Measurements from ENCODE around the gene MYO7B. TPM values are rescaled to one million over a fixed set of nuclear protein-coding genes. Genes with fewer than 3 reads are reported as not detected.

The MYO7B gene
- total RNA-seq, result 1 to 10 TPM in 1 of 2 experiments, under 1 TPM in 1; 0.65 to 1.2 TPM

GRCh38 chr2:127535422-127535901, at the start of gene MYO7B:
Gene MYO7B, plus strand, starts transcription at chr2:127535683. Its CDS starts 24,040 bp downstream, at chr2:127559723.
- Mint-ChIP-seq H3K27ac (no peak within 1 kb of the TSS), H3K4me3 (no peak within 1 kb of the TSS)

GRCh38 chr2:127485694-127486071, 49.8 kb upstream of the MYO7B start:
- intact Hi-C loops (cut with micrococcal nuclease), result loop anchor here (10.0 kb wide), 1 partner anchor 161 kb away; no protein-coding TSS in a partner anchor
- Mint-ChIP-seq H3K27ac (peak overlapping the region; percentile 73), H3K36me3 (ENCODE audit: low read depth) (peaks cover 39% of the 10 kb centered on the region), H3K4me3 (no peak overlapping the region), H3K9me3 (no peaks in the 10 kb centered on the region), H3K27me3 (no peaks in the 10 kb centered on the region), H3K4me1 (ENCODE audit: low read depth) (peaks cover 32% of the 10 kb centered on the region)
- CTCF ChIA-PET, result interaction anchor here (1.0 to 1.6 kb wide), 3 partner anchors 9 to 198 kb away, joined by 3 read pairs; no protein-coding TSS in a partner anchor
- no peak for TF ChIP-seq CTCF (IDR thresholded peaks at IDR 0.05)
- ATAC-seq (peak; percentile 65), DNase-seq (no peak)
- POLR2A ChIA-PET, result no interaction called here

More at GRCh38 chr2:127535422-127535901, at the start of gene MYO7B:
- Mint-ChIP-seq H3K4me1 (ENCODE audit: low read depth) (no peaks in the 10 kb centered on the region), H3K9me3 (no peaks in the 10 kb centered on the region), H3K36me3 (ENCODE audit: low read depth) (no peaks in the 10 kb centered on the region), H3K27me3 (peaks cover 2% of the 10 kb centered on the region)
- POLR2A ChIA-PET, result no interaction called here
- intact Hi-C loops (cut with micrococcal nuclease), result no loop called here
- CTCF ChIA-PET, result no interaction called here
- DNase-seq, result no peak
- no peak for ATAC-seq
- no peak for TF ChIP-seq CTCF (IDR thresholded peaks at IDR 0.05)

- ChIA-PET CTCF (interaction anchor here (0.6 to 1.6 kb wide), 4 partner anchors 32 to 199 kb away, joined by 3 to 4 read pairs (median 3); no protein-coding TSS in a partner anchor), POLR2A (no interaction called here)
- Mint-ChIP-seq H3K9me3 (no peaks in the 10 kb centered on the region), H3K27me3 (no peaks in the 10 kb centered on the region), H3K36me3 (ENCODE audit: low read depth) (peaks cover 45% of the 10 kb centered on the region), H3K4me3 (no peak overlapping the region), H3K27ac (peak overlapping the region; percentile 81), H3K4me1 (ENCODE audit: low read depth) (peaks cover 32% of the 10 kb centered on the region)
- intact Hi-C loops (cut with micrococcal nuclease), result loop anchor here (10.0 kb wide), 1 partner anchor 162 kb away; no protein-coding TSS in a partner anchor
- DNase-seq (no peak), ATAC-seq (no peak)
- TF ChIP-seq CTCF (IDR thresholded peaks at IDR 0.05), result no peak
These were observed 49.0 kb upstream of the MYO7B start for GRCh38 chr2:127486247-127487058.

- ChIA-PET POLR2A (no interaction called here), CTCF (interaction anchor here (0.5 to 2.5 kb wide), 2 partner anchors 11 to 15 kb away, joined by 3 to 12 read pairs; no protein-coding TSS in a partner anchor)
- no peak for ATAC-seq
- Mint-ChIP-seq H3K27me3 (no peaks in the 10 kb centered on the region), H3K4me1 (ENCODE audit: low read depth) (peaks cover 28% of the 10 kb centered on the region), H3K9me3 (no peaks in the 10 kb centered on the region), H3K27ac (no peak overlapping the region), H3K36me3 (ENCODE audit: low read depth) (peaks cover 50% of the 10 kb centered on the region), H3K4me3 (no peak overlapping the region)
- no peak for DNase-seq
- intact Hi-C loops (cut with micrococcal nuclease), result no loop called here
- no peak for TF ChIP-seq CTCF (IDR thresholded peaks at IDR 0.05)
These were observed 45.2 kb upstream of the MYO7B start for GRCh38 chr2:127490283-127490682.

- peak overlapping the region; percentile 44 for H3K27ac Mint-ChIP-seq
- ChIA-PET POLR2A (no interaction called here), CTCF (interaction anchor here (1.4 kb wide), 1 partner anchor 93 kb away, joined by 3 read pairs; no protein-coding TSS in a partner anchor)
- H3K27me3 Mint-ChIP-seq, result no peaks in the 10 kb centered on the region
- no peak overlapping the region for H3K4me3 Mint-ChIP-seq
- intact Hi-C loops (cut with micrococcal nuclease), result no loop called here
- no peak for DNase-seq
- H3K4me1 Mint-ChIP-seq (ENCODE audit: low read depth), result peaks cover 9% of the 10 kb centered on the region
- no peak for ATAC-seq
- TF ChIP-seq CTCF (IDR thresholded peaks at IDR 0.05), result no peak
- no peaks in the 10 kb centered on the region for H3K9me3 Mint-ChIP-seq
- H3K36me3 Mint-ChIP-seq (ENCODE audit: low read depth), result peaks cover 56% of the 10 kb centered on the region
These were observed 37.1 kb upstream of the MYO7B start for GRCh38 chr2:127498386-127498785.
